NCI-H460 (cell line): Measurements from ENCODE around the gene CRYAA. TPM values are rescaled to one million over a fixed set of nuclear protein-coding genes. Genes with fewer than 3 reads are reported as not detected.
"Not testable (repeated sequence)": the region's sequence is repeated elsewhere in the genome, so short reads cannot be mapped to it uniquely, and the experiment has no call there.

Source experiments
- DNase-seq: peaks from one replicate; pipeline ENCODE4 v3.0.0-alpha.2; 2016; ENCODE audit warnings: low read depth; ENCODE audit errors: extremely low read depth
- polyA plus RNA-seq: library from polyadenylated mRNA; depleted of rRNA; stranded (reverse); fragments of >200 nt; gene quantifications from 2 replicates; pipeline ENCODE4 v1.2.3, GENCODE V29; 2014; cell fraction: nucleus; rRNA removed
- total RNA-seq: library from RNA; depleted of rRNA; stranded (reverse); fragments of >200 nt; shearing (Covaris generic); gene quantifications from 2 replicates; pipeline ENCODE4 v1.2.3, GENCODE V29; 2014; rRNA removed

The CRYAA gene, protein sequence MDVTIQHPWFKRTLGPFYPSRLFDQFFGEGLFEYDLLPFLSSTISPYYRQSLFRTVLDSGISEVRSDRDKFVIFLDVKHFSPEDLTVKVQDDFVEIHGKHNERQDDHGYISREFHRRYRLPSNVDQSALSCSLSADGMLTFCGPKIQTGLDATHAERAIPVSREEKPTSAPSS
- not detected in 2 replicates for total RNA-seq
- polyA plus RNA-seq, result not detected in 2 replicates

DNA sequence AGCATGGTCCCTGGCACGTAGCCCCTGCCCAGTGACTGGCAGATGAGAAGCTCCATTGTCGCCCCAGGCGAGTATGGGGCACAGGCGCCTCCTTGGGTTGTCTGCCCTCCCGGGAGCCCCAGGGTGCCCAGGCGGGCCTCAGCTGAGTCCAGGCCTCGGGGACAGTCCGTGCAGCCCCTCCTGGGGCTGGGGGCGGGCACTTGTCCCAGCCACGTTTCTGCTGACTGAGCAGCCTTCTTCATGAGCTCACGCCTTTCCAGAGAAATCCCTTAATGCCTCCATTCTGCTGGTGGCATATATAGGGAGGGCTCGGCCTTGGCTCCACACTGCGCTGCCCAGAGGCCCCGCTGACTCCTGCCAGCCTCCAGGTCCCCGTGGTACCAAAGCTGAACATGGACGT, at the start of gene CRYAA:
Gene CRYAA (plus strand): TSS at position 301 of the 400 bp plus-strand sequence. CDS start 92 bp downstream, at position 393.
- DNase-seq, result not testable (repeated sequence)

DNA sequence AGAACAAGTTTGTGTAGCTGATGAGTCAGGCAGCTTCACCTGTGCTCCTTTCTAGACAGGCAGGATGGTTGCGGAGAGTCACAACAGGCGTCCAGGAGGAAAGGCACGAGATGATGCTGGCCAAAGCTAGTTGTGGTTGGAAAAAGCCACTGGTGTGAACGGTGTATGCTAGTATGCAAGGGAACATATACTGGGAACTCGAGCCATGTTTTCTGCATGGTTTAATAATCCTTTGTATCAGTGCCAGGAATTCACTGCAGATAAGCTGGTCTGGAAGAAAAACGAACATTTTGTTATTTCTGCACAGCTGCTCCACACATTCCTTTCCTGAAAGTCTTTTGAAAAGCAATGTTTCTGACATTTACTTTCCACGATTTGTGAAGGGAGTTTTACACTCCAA, 38.7 kb upstream of the CRYAA start:
- DNase-seq, result not testable (repeated sequence)

DNA sequence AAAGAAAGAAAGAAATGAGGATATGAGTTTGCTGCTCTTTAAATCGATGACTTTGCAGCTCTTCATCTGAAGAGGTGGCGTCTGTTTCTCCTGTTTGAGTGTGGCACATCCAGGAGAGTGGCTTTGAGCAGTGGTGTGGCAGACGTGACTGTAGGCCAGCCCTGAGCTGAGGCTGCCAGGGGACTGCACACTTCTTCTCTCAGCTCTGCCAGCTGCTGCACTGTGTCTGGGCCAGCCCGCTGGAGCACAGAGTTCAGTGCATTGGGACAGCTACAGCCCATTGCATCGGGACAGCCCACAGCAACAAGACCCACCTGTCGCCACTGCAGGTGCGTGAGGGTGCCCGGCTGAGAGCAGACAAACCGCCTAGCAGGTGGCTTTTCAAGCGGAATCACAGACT, 34.3 kb upstream of the CRYAA start:
- not testable (repeated sequence) for DNase-seq

DNA sequence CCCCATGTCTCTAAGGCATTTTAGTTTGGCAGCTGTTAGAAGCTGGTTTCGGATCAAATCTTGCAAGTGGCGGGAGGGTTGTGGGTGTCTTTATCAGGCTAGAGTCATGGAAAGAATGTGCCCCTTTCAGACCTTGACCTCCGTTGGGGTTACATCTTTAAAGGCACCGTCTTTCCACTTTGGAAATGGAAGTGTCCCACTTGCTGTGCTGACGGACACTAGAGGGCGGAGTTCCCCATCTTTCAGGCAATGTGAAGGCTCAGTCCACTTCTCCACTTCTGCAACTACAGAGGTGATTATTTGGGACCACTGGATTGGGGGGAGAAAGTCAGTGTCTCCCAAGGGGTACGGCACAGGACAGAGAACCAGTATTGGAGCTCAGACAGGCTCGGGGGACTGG, 29.9 kb upstream of the CRYAA start:
- not testable (repeated sequence) for DNase-seq

DNA sequence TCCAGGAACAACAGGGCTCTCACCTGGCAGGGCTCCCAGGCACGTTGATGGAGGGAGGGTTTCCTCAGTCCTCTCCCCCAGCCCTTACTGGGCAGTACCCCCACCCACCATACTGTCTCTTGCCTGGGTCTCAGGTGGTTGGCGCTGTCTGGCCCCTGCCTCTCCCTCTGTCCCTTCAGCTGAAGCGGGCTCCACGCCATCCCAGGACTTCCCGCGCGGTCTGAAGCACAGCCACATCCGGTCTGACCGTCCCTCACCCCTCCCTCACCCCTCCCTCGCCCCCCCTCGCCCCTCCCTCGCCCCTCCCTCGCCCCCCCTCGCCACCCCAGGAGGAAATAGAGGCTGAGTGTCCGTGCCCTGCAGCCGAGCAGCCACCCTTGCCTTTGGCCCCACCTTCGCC, 27.4 kb upstream of the CRYAA start:
- DNase-seq, result not testable (repeated sequence)

DNA sequence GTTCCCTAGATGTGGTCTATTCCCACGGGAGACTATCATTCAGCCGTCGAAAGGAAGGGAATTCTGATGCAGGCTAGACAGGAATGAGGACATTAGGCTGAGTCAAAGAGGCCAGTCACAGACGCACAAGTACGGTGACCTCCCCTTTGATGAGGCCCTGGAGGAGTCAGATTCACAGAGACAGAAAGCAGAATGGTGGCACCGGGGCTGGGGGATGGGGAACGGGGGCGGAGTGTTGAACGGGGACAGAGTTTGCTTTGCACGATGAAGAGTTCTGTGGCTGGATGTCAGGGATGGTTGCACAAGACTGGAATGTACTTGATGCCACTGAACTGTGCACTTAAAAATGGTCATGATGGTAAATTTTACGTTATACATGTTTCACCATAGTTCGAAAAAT, 22.2 kb upstream of the CRYAA start:
- DNase-seq, result not testable (repeated sequence)

DNA sequence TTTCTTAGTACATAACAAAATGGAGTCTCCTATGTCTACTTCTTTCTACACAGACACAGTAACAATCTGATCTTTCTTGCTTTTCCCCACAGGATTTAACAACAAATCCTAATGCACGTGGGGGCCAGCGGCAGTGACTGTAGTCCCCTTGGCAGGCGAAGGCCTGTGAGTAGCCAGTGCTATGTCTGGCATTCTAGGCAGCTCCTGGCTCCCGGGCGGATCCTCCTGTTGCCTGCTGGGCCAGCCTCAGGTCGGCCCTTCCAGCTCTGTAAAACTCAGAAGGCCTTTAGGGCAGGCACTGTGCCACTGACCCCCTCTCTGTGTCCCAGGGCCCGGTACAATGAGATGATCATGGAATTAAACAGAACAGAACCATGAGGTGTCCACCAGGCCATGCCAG, 20.8 kb upstream of the CRYAA start:
- DNase-seq, result not testable (repeated sequence)

DNA sequence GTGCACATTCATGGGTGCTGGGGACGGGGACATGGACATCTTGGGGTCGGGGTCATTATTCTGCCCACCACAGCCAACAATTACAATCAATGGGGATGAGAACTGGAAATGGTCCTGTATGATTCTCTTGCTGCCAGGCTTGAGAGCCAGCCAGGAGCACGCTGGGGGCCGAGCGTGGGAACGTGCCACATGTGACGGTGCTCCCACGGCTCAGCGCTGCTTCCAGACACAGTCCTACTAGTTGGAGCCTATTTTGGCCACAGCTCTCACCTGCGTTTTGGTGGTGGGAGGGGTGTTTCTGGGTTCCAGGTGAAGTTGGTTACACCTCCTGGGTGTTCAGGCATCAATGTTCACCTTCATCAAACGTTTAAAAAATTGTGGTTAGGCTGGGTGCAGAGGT, 19.5 kb upstream of the CRYAA start:
- not testable (repeated sequence) for DNase-seq

DNA sequence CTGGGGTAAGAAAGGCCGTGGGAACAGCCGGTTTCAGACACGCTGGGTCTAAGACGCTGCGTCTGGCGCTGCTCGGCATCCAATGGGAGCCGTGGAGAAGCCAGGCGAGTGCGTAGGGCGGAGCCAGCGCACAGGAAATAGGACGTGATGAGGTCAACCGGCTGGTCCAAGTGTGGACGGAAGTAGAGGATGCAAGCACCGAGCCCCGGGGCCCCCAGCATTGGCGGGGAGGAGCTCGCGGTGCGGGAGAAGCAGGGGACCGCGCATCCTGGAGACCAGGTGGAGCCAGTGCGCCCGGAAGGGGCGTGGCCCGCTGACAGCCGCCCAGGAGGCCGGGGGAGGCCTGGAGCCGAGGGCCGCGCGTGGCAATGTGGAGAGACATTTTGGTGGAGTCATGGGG, 15.2 kb upstream of the CRYAA start:
- not testable (repeated sequence) for DNase-seq

DNA sequence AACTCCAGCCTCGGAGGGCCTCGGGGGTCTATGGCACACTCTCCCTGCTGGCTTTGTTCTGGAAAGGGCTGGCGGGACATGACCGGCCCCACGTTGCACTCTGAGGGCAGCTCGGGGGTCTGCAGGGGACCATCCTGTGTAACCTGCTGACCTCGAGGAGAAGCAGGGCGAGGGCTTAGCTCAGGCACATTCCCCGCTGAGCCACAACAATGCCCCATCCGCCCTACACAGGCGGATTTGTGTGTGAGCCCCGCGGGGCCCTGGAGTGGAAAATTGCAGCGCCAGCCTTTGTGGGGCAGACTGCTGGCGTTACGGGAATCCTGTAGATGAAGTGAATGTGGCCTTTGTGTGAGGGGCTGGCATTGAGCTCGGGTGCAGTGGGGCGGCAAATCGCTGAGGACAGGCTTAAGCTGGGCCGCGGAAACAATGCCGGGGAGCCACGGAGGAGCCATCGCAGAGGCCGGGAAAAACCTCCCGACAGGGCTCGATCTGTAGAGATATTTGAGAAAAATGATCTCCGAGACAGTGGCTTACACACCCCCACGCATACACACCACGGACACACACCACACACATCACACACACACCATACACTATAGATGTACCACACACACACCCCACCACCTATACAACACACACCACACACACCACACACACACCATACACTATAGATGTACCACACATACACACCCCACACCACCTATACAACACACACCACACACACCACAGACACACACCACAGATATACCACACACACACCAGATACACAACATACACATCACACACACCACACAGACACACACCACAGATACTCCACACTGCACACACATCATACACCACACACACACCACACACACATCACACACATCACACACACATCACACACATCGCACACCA, 9.3 kb upstream of the CRYAA start:
- DNase-seq, result not testable (repeated sequence)

DNA sequence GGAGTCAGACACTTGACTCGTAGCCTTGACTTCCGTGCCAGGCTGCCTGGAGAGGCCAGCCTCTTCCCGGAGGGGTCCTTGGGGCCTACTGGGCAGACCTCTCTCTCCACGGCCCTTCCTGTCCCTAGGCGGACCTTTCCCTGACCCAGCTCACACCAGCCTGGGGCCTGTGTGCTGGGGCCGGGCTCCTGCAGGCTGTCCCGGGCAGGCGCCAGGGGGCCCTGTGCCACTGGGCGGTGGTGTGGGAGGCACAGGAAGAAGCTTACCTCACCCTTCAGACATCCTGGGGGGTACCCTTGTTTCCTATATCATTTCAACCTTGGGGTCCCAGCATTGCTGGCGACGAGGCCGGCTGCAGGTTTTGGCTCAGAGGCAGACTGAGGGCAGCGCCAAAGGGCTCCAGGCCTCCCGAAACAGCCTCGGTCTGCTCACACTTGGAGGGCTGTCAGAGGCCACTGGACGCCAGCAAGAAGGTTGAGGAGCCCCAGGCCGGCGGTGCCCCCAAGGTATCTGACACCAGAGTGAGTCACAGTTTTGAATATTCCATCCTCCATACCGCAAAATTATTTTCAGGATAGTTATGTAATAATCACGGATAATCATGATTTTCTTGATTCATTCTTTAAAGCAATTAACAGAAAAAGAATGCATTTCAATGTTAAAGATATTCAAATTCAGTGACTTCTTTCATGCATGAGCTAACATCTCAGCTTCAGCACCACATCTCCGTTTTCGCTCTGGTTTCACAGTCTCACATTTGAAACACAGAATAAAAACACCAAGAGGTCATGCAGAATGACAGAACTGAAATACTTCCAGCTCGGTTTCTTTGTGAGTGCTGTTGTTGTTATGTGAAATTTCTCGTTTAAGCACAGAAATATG, 6.7 kb upstream of the CRYAA start:
- not testable (repeated sequence) for DNase-seq

DNA sequence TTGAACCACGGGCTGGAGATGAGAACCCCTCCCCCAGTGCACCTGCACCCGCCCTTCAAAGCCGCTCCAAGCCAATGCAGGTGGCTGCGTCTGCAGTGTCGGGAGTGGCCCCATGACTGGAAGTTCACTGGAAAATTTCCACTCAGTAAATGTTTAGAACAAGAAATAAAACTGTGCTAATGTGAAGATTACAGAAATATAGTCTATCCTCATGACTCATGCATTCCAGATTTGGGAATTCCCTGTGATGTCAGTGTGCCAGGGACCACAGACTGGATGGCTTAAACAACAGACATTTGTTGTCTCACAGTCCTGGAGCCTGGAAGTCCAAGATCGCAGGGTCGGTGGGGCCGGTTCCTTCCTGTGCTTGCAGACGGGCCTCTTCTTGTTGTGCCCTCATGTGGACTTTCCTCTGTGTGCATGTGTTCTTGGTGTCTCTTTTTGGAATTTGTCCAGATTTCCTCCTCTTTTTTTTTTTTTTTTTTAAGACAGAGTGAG, 6.1 kb upstream of the CRYAA start:
- not testable (repeated sequence) for DNase-seq

DNA sequence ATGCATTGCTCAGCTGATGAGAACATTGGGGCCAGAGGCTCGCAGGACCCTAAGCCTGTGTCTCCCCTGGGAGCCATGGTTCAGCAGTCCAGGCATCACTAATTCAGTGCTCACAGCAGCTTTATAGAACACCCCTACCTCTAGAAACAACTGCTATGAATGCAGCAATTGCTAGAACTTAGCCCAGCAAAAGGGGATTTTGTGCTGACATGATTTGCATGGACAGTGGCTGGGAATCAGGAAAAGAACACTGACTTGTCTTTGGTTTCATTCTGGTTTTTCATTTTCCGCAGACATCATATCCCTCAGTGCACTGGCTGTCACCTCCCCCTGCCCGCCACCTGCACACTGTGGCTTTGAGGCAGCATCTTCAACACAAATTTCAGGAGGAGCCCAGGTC, 4.0 kb upstream of the CRYAA start:
- not testable (repeated sequence) for DNase-seq

DNA sequence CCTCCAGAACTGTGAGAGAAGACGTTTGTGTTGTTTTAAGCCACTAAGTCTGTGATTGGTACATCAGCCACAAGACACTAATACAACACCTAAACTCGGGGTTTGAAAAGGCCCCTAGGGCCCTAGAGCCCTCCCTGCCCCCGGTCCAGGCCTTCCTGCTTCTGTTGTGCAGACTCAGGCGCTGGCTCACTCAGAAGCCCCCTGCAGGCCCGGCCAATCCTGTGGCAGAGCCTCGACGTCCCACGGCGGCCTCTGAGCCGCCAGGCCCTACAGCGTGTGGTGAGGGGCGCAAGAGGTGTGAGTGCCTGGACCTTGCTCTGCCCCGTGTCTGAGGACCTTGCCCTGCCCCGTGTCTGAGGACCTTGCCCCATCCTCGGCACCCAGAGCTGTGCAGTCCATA, 3.1 kb upstream of the CRYAA start:
- DNase-seq, result not testable (repeated sequence)

DNA sequence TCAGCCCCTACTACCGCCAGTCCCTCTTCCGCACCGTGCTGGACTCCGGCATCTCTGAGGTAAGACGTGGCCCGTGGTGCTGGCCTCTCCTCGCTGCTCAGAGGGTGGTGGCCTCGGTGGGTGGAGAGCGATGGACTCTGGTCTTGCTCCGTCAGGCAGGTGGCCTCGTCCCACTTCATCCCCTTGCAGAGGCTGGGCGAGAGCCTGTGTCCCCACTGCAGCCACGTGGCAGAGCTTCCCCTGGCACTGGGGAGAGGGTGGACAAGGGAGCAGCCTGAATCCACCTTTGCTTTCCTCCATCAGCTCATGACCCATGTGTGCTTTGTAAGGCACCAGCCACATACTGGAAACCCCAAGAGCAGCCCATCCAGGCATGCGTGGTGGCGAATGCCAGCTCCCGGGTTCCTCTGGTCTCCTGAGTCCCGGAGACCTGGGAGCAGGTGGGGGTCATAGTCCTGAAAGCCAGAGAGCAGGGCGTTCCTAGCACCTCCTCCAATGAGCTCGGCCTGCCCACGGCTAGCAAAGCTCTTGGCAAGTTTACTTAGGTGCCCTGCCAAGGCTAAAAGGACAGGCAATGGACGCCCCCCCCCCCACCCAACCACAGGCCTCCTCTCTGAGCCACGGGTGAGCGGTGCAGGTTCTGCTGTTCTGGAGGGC, 550 bp downstream of the CRYAA start:
- not testable (repeated sequence) for DNase-seq

DNA sequence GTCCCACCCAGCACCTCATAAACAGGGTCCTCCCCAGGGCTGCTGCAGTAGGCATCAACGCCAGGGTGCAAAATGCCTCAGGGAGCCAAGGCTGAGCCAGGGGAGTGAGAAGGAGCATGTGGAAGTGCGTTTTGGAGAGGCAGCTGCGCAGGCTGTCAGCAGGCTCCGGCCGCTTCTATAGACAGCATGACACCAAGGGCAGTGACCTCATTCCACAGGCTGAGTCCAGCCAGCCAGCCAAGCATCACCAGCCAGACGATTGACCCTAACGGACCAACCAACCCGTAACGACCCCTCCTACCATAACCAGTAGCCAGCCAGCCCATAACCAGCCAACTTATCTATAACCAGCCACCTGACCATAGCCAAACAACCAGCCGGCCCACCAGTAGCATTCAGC, 1.1 kb downstream of the CRYAA start:
- DNase-seq, result not testable (repeated sequence)

DNA sequence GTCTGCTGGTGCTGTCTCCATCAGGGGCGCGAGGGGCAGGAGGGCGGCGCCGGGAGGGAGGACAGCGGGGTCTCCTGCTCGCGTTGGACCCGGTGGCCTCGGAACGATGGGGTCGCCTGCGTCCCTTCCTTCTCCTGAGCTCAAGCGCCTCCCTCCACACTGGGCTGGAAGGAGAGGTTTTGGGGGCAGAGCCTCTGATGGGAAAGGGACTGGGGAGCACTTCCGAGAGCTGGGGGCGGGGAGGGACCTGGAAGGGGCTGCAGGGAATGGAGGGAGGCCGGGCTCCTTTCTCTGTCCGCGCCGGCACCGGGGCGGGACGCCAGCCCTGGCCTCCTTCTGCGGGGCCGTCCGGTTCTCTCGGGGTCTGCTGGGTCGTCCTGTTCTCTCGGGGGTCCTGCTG, 4.0 kb downstream of the CRYAA start:
- not testable (repeated sequence) for DNase-seq

DNA sequence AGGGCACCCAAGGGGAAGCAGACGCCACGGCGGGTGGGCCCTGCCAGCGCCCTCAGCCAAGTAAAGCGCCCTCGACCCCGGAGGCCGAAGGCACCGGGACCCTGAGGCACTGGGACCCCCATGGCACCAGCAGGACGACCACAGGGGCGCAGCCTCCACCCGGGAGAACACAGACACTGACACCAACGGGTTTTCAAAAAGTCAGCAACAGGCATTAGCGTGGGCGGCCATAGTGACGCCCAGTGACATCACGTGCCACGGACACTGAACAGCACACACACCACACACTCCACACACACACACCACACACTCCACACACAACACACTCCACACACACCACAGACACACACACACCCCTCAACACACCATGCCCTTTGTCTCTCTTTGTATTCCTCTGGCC, 4.6 kb downstream of the CRYAA start:
- DNase-seq, result not testable (repeated sequence)

DNA sequence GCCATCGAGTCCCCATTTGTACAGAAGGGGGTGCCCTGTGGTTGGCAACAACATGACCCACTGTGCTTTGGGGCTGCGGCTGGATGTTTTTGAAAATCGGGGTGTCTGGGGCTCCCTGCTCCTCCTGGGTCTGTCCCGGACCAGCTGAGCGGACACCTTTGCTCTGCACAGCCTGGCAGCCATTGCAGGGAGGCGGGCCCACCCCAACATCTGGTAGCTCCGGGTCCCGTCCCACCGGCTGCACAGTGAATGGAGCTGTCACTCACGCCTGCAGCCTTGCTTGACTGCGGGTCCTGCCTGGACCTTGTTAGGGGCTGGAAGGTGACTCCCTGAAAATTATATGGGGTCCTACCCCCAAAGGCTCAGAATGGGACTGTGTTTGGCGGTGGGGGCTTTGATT, 5.1 kb downstream of the CRYAA start:
- not testable (repeated sequence) for DNase-seq

DNA sequence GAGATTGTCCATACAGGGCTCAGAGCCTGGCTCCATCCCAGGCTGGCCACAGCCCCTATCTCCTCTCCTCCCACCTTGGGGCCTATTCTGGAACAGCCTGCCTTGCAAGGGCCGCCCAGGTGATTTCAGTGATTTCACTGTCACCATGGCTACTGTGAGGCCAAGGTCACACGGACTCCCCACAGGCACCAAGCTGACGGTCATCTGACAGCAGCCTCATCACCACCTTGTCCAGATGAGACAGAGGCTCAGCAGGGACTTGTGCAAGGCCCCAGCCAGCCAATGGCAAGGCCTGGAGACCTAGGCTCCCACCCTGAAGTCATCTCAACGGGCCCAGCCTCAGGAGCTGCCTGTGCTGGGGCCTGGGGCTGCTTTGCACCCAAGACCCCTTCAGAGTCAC, 6.2 kb downstream of the CRYAA start:
- not testable (repeated sequence) for DNase-seq
